Kidney (tissue), 14 donors: Measurements from ENCODE around the gene TNNI2. TPM values are rescaled to one million over a fixed set of nuclear protein-coding genes. Genes with fewer than 3 reads are reported as not detected.
A peak's percentile ranks its signal among the peaks of the same experiment; 100 is the strongest.

ENCODE experiments used
- DNase-seq, 5 donors: peaks; one replicate each; pipeline ENCODE4 v3.0.0-alpha.2; 2013 to 2020
- FAIRE-seq: peaks from 2 replicates; lab custom pipeline; 2012; peaks lifted over from hg19 to GRCh38; lab: Jason Lieb, UNC
- H3K27ac ChIP-seq, 2 donors: one replicate each; pipeline ENCODE4 v1.7.0; 2013; ENCODE audit warnings: low read depth in 2 of 2, low read length in 2 of 2, inconsistent platforms in 1 of 2
- H3K27me3 ChIP-seq: one replicate; pipeline ENCODE4 v1.7.1; 2013; ENCODE audit warnings: low read length, inconsistent platforms; ENCODE audit not compliant: control insufficient read depth, insufficient read depth
- H3K36me3 ChIP-seq, 3 donors: one replicate each; pipeline versions ENCODE4 v1.7.0 to v1.7.1; 2013; ENCODE audit warnings: low read length in 3 of 3, control low read depth in 1 of 3, inconsistent platforms in 1 of 3; ENCODE audit not compliant: insufficient read depth in 3 of 3, control insufficient read depth in 2 of 3
- H3K4me1 ChIP-seq, 3 donors: one replicate each; pipeline versions ENCODE4 v1.7.0 to v1.7.1; 2013; ENCODE audit warnings: low read length in 3 of 3, inconsistent platforms in 1 of 3, low read depth in 1 of 3; ENCODE audit not compliant: control insufficient read depth in 2 of 3, insufficient read depth in 2 of 3
- H3K4me3 ChIP-seq, 3 donors: one replicate each; pipeline versions ENCODE4 v1.7.0 to v1.8.1; 2013; ENCODE audit warnings: low read length in 3 of 3, control low read depth in 1 of 3, inconsistent platforms in 1 of 3
- H3K9ac ChIP-seq, 3 donors: one replicate each; pipeline versions ENCODE4 v1.7.0 to v1.7.1; 2013; ENCODE audit warnings: low read length in 3 of 3, control low read depth in 1 of 3, inconsistent platforms in 1 of 3
- H3K9me3 ChIP-seq, 3 donors: one replicate each; pipeline versions ENCODE4 v1.7.0 to v1.7.1; 2013; ENCODE audit warnings: low read length in 3 of 3, control low read depth in 1 of 3, inconsistent platforms in 1 of 3; ENCODE audit not compliant: control insufficient read depth in 2 of 3, insufficient read depth in 1 of 3
- intact Hi-C: fragments of 100-400 bp; cut with DNase I; formaldehyde crosslinking; loops from one replicate; pipeline ENCODE4 v1.11.1; 2022
- microRNA-seq: library from miRNA; unstranded; fragments of <30 nt; microRNA quantifications from one replicate; pipeline ENCODE4 v1.2.0, GENCODE V29; 2020
- polyA plus RNA-seq: library from polyadenylated mRNA; stranded (reverse); fragments of 350-450 nt; fragmentation: Illumina TruSeq; extraction: RNeasy Lipid Tissue Mini Kit (QIAGEN cat#74804); gene quantifications from one replicate; pipeline ENCODE4 v1.2.3, GENCODE V29; 2014; ENCODE audit warnings: low read depth, low replicate concordance; ENCODE audit not compliant: insufficient read depth
- total RNA-seq: library from RNA; stranded (reverse); fragmentation: NEBNext Ultra II Directional; extraction: Animal tissue kit (Norgen Biotek cat#: 25700); gene quantifications from one replicate; pipeline ENCODE4 v1.2.1, GENCODE V29; 2021
- TF ChIP-seq, protein P1 (sequence below): IDR thresholded peaks from 3 replicates; pipeline ENCODE4 v1.5.1; 2012; ENCODE audit warnings: mild to moderate bottlenecking, moderate library complexity, borderline replicate concordance; ENCODE audit not compliant: insufficient read depth; ENCODE audit errors: extremely low read depth
- donor health status: control.
- donor health status: control.
- donor health status: control.
- donor health status: control.
- donor health status: control.
- donor health status: DM: yes; HTN: yes; CAD: no.
- donor health status: Normal renal cell carcinoma (clear cell type).

Gene TNNI2
- total and polyA plus RNA-seq, 2 donors from 2014 or later: 1.3 TPM; not detected in 1

DNA sequence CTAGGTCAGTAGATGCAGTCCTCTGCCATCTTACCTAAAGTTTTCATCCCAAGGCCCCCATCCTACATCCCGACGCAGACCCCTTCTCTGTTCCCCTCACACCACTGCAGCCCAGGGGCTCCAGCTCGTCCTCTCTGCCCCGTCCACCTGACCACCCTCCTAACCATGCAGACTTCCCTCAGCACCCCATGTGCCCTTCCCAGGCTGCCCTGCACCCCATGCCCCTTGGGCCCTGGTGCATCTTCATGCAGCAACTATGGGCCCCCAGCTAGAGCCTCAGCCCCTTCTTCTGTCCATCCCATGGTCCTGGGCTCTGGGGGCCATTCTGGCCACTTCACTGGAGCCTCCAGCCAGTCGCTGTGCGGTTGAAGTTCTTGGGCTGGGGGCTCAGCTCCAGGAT is 50.0 kb downstream of the TNNI2 start:
- Histone ChIP-seq H3K9me3 (no peaks in the 10 kb centered on the region), H3K27me3 (no peaks in the 10 kb centered on the region), H3K9ac (no peak overlapping the region), H3K36me3 (no peaks in the 10 kb centered on the region), H3K4me3 (no peak overlapping the region), H3K27ac (no peak overlapping the region), H3K4me1 (no peaks in the 10 kb centered on the region)
- TF ChIP-seq, protein P1, sequence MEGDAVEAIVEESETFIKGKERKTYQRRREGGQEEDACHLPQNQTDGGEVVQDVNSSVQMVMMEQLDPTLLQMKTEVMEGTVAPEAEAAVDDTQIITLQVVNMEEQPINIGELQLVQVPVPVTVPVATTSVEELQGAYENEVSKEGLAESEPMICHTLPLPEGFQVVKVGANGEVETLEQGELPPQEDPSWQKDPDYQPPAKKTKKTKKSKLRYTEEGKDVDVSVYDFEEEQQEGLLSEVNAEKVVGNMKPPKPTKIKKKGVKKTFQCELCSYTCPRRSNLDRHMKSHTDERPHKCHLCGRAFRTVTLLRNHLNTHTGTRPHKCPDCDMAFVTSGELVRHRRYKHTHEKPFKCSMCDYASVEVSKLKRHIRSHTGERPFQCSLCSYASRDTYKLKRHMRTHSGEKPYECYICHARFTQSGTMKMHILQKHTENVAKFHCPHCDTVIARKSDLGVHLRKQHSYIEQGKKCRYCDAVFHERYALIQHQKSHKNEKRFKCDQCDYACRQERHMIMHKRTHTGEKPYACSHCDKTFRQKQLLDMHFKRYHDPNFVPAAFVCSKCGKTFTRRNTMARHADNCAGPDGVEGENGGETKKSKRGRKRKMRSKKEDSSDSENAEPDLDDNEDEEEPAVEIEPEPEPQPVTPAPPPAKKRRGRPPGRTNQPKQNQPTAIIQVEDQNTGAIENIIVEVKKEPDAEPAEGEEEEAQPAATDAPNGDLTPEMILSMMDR: no peak
- FAIRE-seq: no peak
- DNase-seq: peak in 1 of 5 donors; percentile 47
- intact Hi-C loops: no loop called here

DNA sequence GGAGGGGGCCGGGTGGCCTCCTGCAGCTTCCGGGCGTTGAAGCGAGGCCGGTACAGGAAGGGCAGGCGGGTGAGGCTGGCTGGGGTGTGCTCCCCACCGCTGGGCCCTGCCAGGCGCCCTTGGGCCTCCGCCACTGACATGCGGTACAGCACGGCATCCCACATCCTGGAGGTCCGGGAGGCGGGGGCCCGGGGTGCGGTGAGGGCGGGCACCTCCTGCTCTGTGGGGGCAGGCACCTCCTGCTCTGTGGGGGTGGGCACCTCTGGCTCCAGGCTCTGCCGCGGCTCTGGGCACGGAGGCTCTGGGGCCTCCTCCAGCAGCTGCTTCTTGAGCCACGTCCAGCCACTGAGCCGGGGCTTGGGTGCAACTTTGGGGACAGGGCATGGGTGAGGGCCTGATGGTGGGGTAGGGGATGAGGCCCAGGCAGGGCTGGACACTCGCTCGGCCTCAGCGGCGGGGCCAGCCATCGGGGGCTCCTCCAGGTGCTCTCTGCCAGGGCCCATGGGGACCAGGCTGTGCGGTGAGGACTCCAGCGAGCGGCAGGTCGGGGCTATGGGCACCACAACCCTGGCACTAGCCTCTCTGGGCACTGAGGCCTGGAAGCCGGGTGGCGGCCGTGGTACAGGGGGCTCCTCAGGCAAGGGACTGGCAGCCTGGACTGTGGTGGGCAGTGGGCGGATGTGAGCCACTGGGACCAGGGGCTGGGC is 50.6 kb downstream of the TNNI2 start:
- Histone ChIP-seq H3K4me1 (no peaks in the 10 kb centered on the region), H3K9ac (no peak overlapping the region), H3K36me3 (no peaks in the 10 kb centered on the region), H3K27me3 (no peaks in the 10 kb centered on the region), H3K9me3 (no peaks in the 10 kb centered on the region), H3K27ac (no peak overlapping the region), H3K4me3 (no peak overlapping the region)
- DNase-seq (peak in 4 of 5 donors; percentile 52 to 86 (median 60)), FAIRE-seq (no peak)
- intact Hi-C loops: no loop called here
- TF ChIP-seq, protein P1: no peak

DNA sequence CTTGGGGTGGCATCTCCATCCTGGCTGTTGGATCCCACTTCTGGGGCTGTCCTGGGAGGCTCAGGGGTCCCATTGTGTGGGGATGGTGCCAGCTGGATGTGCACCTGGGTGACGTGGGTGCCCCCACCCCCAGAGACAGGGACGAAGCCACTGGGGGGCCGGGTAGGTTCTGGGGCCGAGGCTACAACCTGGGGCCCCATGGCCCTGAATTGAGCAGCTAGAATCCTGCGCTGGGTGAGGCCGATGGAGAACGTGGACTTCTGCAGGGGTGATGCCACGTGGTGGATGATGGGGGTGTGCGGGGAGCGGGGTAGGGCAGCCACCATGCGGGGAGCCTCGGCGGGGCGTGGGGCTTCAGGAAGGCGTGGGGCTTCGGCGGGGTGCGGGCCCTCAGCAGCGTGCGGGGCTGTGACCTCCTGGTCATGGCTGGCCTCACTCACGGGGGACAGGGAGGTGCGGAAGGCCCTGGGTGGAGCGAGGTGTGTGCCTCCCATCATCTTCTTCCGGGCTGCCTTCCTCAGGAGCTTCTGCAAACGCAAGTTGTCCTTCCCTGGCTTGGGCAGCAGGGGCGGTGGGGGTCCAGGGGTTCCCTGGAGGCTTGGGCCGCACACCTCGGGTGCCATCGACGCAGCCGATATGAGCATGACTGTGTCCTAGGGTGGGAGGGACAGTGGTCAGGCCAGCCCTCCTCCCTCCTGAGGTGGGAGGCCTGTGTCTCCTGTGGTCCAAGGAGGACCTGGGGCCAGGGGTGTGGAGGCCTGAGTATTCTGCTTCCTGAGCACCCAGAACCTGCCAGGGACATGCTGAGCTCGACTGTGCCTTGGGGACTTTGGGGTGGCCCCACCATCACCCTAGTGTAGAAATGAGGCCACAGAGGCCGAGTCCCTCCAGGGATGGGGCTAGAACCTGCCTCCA is 51.4 kb downstream of the TNNI2 start:
- H3K27me3 ChIP-seq: no peaks in the 10 kb centered on the region
- intact Hi-C loops: no loop called here
- DNase-seq (no peak), FAIRE-seq (no peak)
- no peaks in the 10 kb centered on the region for H3K4me1 ChIP-seq
- no peak overlapping the region for H3K27ac ChIP-seq
- TF ChIP-seq, protein P1: no peak
- H3K9ac ChIP-seq: no peak overlapping the region
- no peaks in the 10 kb centered on the region for H3K36me3 ChIP-seq
- no peak overlapping the region for H3K4me3 ChIP-seq
- no peaks in the 10 kb centered on the region for H3K9me3 ChIP-seq

Small RNA genes within 50 kb of the gene (microRNA-seq; reads per million reads assigned to microRNA genes)
- not detected for gene MIR4298
- not detected for gene MIR7847

Other genes starting within 250 kb of the TNNI2 start
- not detected for gene KRTAP5-2, start 240.7 kb upstream of the TNNI2 start, total RNA-seq
- not detected for gene KRTAP5-2, start 240.7 kb upstream of the TNNI2 start, polyA plus RNA-seq
- not detected for gene KRTAP5-3, start 230.5 kb upstream of the TNNI2 start, total RNA-seq
- not detected for gene KRTAP5-3, start 230.5 kb upstream of the TNNI2 start, polyA plus RNA-seq
- gene KRTAP5-4, start 216.8 kb upstream of the TNNI2 start, total RNA-seq: not detected
- gene KRTAP5-4, start 216.8 kb upstream of the TNNI2 start, polyA plus RNA-seq: not detected
- not detected for gene KRTAP5-5, start 209.2 kb upstream of the TNNI2 start, total RNA-seq
- not detected for gene KRTAP5-5, start 209.2 kb upstream of the TNNI2 start, polyA plus RNA-seq
- not detected for gene KRTAP5-6, start 141.8 kb upstream of the TNNI2 start, total RNA-seq
- gene KRTAP5-6, start 141.8 kb upstream of the TNNI2 start, polyA plus RNA-seq: not detected
- 6.4 TPM for gene IFITM10, start 88.4 kb upstream of the TNNI2 start, total RNA-seq
- 2.3 TPM for gene IFITM10, start 88.4 kb upstream of the TNNI2 start, polyA plus RNA-seq
- 2,183 TPM for gene CTSD, start 75.1 kb upstream of the TNNI2 start, total RNA-seq
- gene CTSD, start 75.1 kb upstream of the TNNI2 start, polyA plus RNA-seq: 2,764 TPM
- 1.7 TPM for gene SYT8, start 4.0 kb upstream of the TNNI2 start, total RNA-seq
- 1.2 TPM for gene SYT8, start 4.0 kb upstream of the TNNI2 start, polyA plus RNA-seq
- 26.1 TPM for gene LSP1, start 14.1 kb downstream of the TNNI2 start, total RNA-seq
- gene LSP1, start 14.1 kb downstream of the TNNI2 start, polyA plus RNA-seq: 8.4 TPM
- not detected for gene PRR33, start 52.9 kb downstream of the TNNI2 start, total RNA-seq
- gene PRR33, start 52.9 kb downstream of the TNNI2 start, polyA plus RNA-seq: not detected
- gene TNNT3, start 80.7 kb downstream of the TNNI2 start, total RNA-seq: 0.60 TPM
- gene TNNT3, start 80.7 kb downstream of the TNNI2 start, polyA plus RNA-seq: not detected
- 45.9 TPM for gene MRPL23, start 108.4 kb downstream of the TNNI2 start, total RNA-seq
- 183 TPM for gene MRPL23, start 108.4 kb downstream of the TNNI2 start, polyA plus RNA-seq
- gene H19, start 158.9 kb downstream of the TNNI2 start, total RNA-seq: 53.8 TPM
- gene H19, start 158.9 kb downstream of the TNNI2 start, polyA plus RNA-seq: 140 TPM